ENCODE data around the gene IL3RA.
A peak's percentile ranks its signal among the peaks of the same experiment; 100 is the strongest.
"Not testable (repeated sequence)": the region's sequence is repeated elsewhere in the genome, so short reads cannot be mapped to it uniquely, and the experiment has no call there.

The IL3RA gene

GRCh38 chrX:1336331-1336943, at the start of gene IL3RA:
IL3RA (plus strand) TSS chrX:1336785; CDS start chrX:1341766, 4,981 bp downstream.
- H3K27me3 Mint-ChIP-seq, result peaks cover 14% of the 10 kb centered on the region
- H3K9me3 Mint-ChIP-seq, result peaks cover 4% of the 10 kb centered on the region
- peaks cover 7% of the 10 kb centered on the region for H3K4me1 Mint-ChIP-seq (ENCODE audit: low read depth)
- peak within 1 kb of the TSS; percentile 86 for H3K4me3 Mint-ChIP-seq
- peak within 1 kb of the TSS; percentile 45 for H3K27ac Mint-ChIP-seq
- H3K36me3 Mint-ChIP-seq (ENCODE audit: low read depth), result peaks cover 8% of the 10 kb centered on the region

GRCh38 chrX:1289535-1289934, 47.0 kb upstream of the IL3RA start:
- peak overlapping the region; percentile 38 for H3K4me3 Mint-ChIP-seq
- peaks cover 5% of the 10 kb centered on the region for H3K4me1 Mint-ChIP-seq (ENCODE audit: low read depth)
- H3K27me3 Mint-ChIP-seq, result no peaks in the 10 kb centered on the region
- peaks cover 11% of the 10 kb centered on the region for H3K36me3 Mint-ChIP-seq (ENCODE audit: low read depth)
- H3K27ac Mint-ChIP-seq, result peak overlapping the region; percentile 69
- H3K9me3 Mint-ChIP-seq, result peaks cover 5% of the 10 kb centered on the region

GRCh38 chrX:1291110-1291740, 45.4 kb upstream of the IL3RA start:
- Mint-ChIP-seq H3K27me3 (no peaks in the 10 kb centered on the region), H3K4me3 (no peak overlapping the region), H3K36me3 (ENCODE audit: low read depth) (peaks cover 11% of the 10 kb centered on the region), H3K9me3 (peaks cover 5% of the 10 kb centered on the region), H3K4me1 (ENCODE audit: low read depth) (peaks cover 5% of the 10 kb centered on the region), H3K27ac (no peak overlapping the region)

GRCh38 chrX:1292575-1293290, 43.9 kb upstream of the IL3RA start:
- Mint-ChIP-seq H3K27me3 (no peaks in the 10 kb centered on the region), H3K36me3 (ENCODE audit: low read depth) (peaks cover 11% of the 10 kb centered on the region), H3K4me3 (peak overlapping the region; percentile 30), H3K9me3 (peaks cover 5% of the 10 kb centered on the region), H3K27ac (no peak overlapping the region), H3K4me1 (ENCODE audit: low read depth) (peaks cover 5% of the 10 kb centered on the region)

- Mint-ChIP-seq H3K27ac (no peak overlapping the region), H3K4me3 (no peak overlapping the region), H3K4me1 (ENCODE audit: low read depth) (peaks cover 5% of the 10 kb centered on the region), H3K36me3 (ENCODE audit: low read depth) (peaks cover 8% of the 10 kb centered on the region), H3K9me3 (peaks cover 3% of the 10 kb centered on the region), H3K27me3 (no peaks in the 10 kb centered on the region)
Measured at GRCh38 chrX:1294301-1295067, 42.1 kb upstream of the IL3RA start.

GRCh38 chrX:1295550-1295949, 41.0 kb upstream of the IL3RA start:
- Mint-ChIP-seq H3K27me3 (no peaks in the 10 kb centered on the region), H3K27ac (no peak overlapping the region), H3K36me3 (ENCODE audit: low read depth) (no peaks in the 10 kb centered on the region), H3K9me3 (no peaks in the 10 kb centered on the region), H3K4me1 (ENCODE audit: low read depth) (peaks cover 5% of the 10 kb centered on the region), H3K4me3 (no peak overlapping the region)

- not testable (repeated sequence) for H3K4me3 Mint-ChIP-seq; H3K9me3 Mint-ChIP-seq; H3K4me1 Mint-ChIP-seq (ENCODE audit: low read depth); H3K27ac Mint-ChIP-seq; H3K36me3 Mint-ChIP-seq (ENCODE audit: low read depth); H3K27me3 Mint-ChIP-seq
Measured at GRCh38 chrX:1297591-1297990, 39.0 kb upstream of the IL3RA start.

- no peaks in the 10 kb centered on the region for H3K36me3 Mint-ChIP-seq (ENCODE audit: low read depth)
- no peaks in the 10 kb centered on the region for H3K4me1 Mint-ChIP-seq (ENCODE audit: low read depth)
- no peak overlapping the region for H3K27ac Mint-ChIP-seq
- H3K4me3 Mint-ChIP-seq, result no peak overlapping the region
- no peaks in the 10 kb centered on the region for H3K9me3 Mint-ChIP-seq
- no peaks in the 10 kb centered on the region for H3K27me3 Mint-ChIP-seq
Measured at GRCh38 chrX:1300449-1300848, 36.1 kb upstream of the IL3RA start.

- Mint-ChIP-seq H3K9me3 (peaks cover 4% of the 10 kb centered on the region), H3K4me1 (ENCODE audit: low read depth) (peaks cover 3% of the 10 kb centered on the region), H3K27me3 (no peaks in the 10 kb centered on the region), H3K27ac (no peak overlapping the region), H3K4me3 (no peak overlapping the region), H3K36me3 (ENCODE audit: low read depth) (peaks cover 4% of the 10 kb centered on the region)
Measured at GRCh38 chrX:1305411-1305810, 31.2 kb upstream of the IL3RA start.

- Mint-ChIP-seq H3K4me3 (no peak overlapping the region), H3K36me3 (ENCODE audit: low read depth) (peaks cover 4% of the 10 kb centered on the region), H3K4me1 (ENCODE audit: low read depth) (peaks cover 3% of the 10 kb centered on the region), H3K27ac (peak overlapping the region; percentile 56), H3K27me3 (no peaks in the 10 kb centered on the region), H3K9me3 (peaks cover 4% of the 10 kb centered on the region)
Measured at GRCh38 chrX:1306909-1307625, 29.5 kb upstream of the IL3RA start.

GRCh38 chrX:1307626-1308340, 28.8 kb upstream of the IL3RA start:
- Mint-ChIP-seq H3K4me1 (ENCODE audit: low read depth) (peaks cover 3% of the 10 kb centered on the region), H3K4me3 (no peak overlapping the region), H3K9me3 (peaks cover 4% of the 10 kb centered on the region), H3K36me3 (ENCODE audit: low read depth) (peaks cover 4% of the 10 kb centered on the region), H3K27ac (no peak overlapping the region), H3K27me3 (no peaks in the 10 kb centered on the region)

- Mint-ChIP-seq H3K36me3 (ENCODE audit: low read depth) (peaks cover 4% of the 10 kb centered on the region), H3K27ac (no peak overlapping the region), H3K27me3 (no peaks in the 10 kb centered on the region), H3K4me1 (ENCODE audit: low read depth) (peaks cover 3% of the 10 kb centered on the region), H3K4me3 (no peak overlapping the region), H3K9me3 (peaks cover 4% of the 10 kb centered on the region)
Measured at GRCh38 chrX:1308476-1308875, 28.1 kb upstream of the IL3RA start.

GRCh38 chrX:1308917-1309316, 27.7 kb upstream of the IL3RA start:
- not testable (repeated sequence) for H3K27ac Mint-ChIP-seq; H3K9me3 Mint-ChIP-seq; H3K27me3 Mint-ChIP-seq; H3K36me3 Mint-ChIP-seq (ENCODE audit: low read depth); H3K4me3 Mint-ChIP-seq; H3K4me1 Mint-ChIP-seq (ENCODE audit: low read depth)

GRCh38 chrX:1313788-1314187, 22.8 kb upstream of the IL3RA start:
- Mint-ChIP-seq H3K4me1 (ENCODE audit: low read depth) (peaks cover 10% of the 10 kb centered on the region), H3K9me3 (no peaks in the 10 kb centered on the region), H3K36me3 (ENCODE audit: low read depth) (no peaks in the 10 kb centered on the region), H3K27ac (no peak overlapping the region), H3K27me3 (peaks cover 7% of the 10 kb centered on the region), H3K4me3 (no peak overlapping the region)

Data from stimulated activated naive CD8-positive, alpha-beta T cell treated with anti-CD3 and anti-CD28 coated beads, Interleukin-15, Interleukin-2, amounts not matched to agents 100 ng/mL and 50 ng/mL, for 24 hours (primary cell).